Karpas-422 (cell line): ENCODE results near the gene OTOR. TPM values are rescaled to one million over a fixed set of nuclear protein-coding genes. Genes with fewer than 3 reads are reported as not detected.

Experiments
- DNase-seq: peaks from one replicate; pipeline ENCODE4 v3.0.0-alpha.2; 2015
- H2AFZ ChIP-seq: fragments of 200-600 bp; sonication (generic); 2 replicates; pipeline ENCODE4 v1.6.1; 2014; ENCODE audit warnings: antibody characterized with exemption, low read length, mixed read lengths
- H3K27ac ChIP-seq: fragments of 200-600 bp; sonication (generic); 2 replicates; pipeline ENCODE4 v1.5.1; 2014; ENCODE audit warnings: mild to moderate bottlenecking, low read length, moderate library complexity
- H3K27me3 ChIP-seq: fragments of 200-600 bp; sonication (generic); 2 replicates; pipeline ENCODE4 v1.6.1; 2014; ENCODE audit warnings: low read length, mixed read lengths
- H3K36me3 ChIP-seq: fragments of 200-600 bp; sonication (generic); 2 replicates; pipeline ENCODE4 v1.6.1; 2014; ENCODE audit warnings: low read length, mixed read lengths; ENCODE audit not compliant: insufficient read depth
- H3K4me1 ChIP-seq: fragments of 200-600 bp; sonication (generic); 2 replicates; pipeline ENCODE4 v1.6.1; 2014; ENCODE audit warnings: mild to moderate bottlenecking, low read length, mixed read lengths
- H3K4me2 ChIP-seq: fragments of 200-600 bp; sonication (generic); 2 replicates; pipeline ENCODE4 v1.6.1; 2014; ENCODE audit warnings: low read length, low read depth, mild to moderate bottlenecking; ENCODE audit not compliant: poor library complexity, severe bottlenecking
- H3K4me3 ChIP-seq: fragments of 200-600 bp; sonication (generic); 2 replicates; pipeline ENCODE4 v1.5.1; 2014; ENCODE audit warnings: mild to moderate bottlenecking, antibody characterized with exemption, low read length, mixed read lengths
- H3K79me2 ChIP-seq: fragments of 200-600 bp; sonication (generic); 2 replicates; pipeline ENCODE4 v1.6.1; 2014; ENCODE audit warnings: mild to moderate bottlenecking, low read length, mixed read lengths
- H3K9ac ChIP-seq: fragments of 200-600 bp; sonication (generic); 2 replicates; pipeline ENCODE4 v1.6.0; 2014; ENCODE audit warnings: low read length
- H3K9me2 ChIP-seq: fragments of 200-600 bp; sonication (generic), shearing (Covaris generic); replicated peaks from 2 replicates; pipeline ENCODE4 v1.6.0; 2014; ENCODE audit warnings: mild to moderate bottlenecking, low read length, moderate library complexity; ENCODE audit not compliant: insufficient read depth
- H3K9me3 ChIP-seq: fragments of 300-700, 200-600 bp; sonication (generic); 2 replicates; pipeline ENCODE4 v1.6.1; 2014; ENCODE audit warnings: low read length, mixed read lengths
- H4K20me1 ChIP-seq: fragments of 200-600 bp; sonication (generic); 2 replicates; pipeline ENCODE4 v1.6.1; 2014; ENCODE audit warnings: mild to moderate bottlenecking, antibody characterized with exemption, low read length, low read depth; ENCODE audit not compliant: insufficient read depth
- total RNA-seq: library from RNA; depleted of rRNA; stranded (reverse); fragments of >200 nt; shearing (Covaris generic); gene quantifications from 2 replicates; pipeline ENCODE4 v1.2.3, GENCODE V29; 2014; ENCODE audit warnings: low replicate concordance; rRNA removed

The OTOR gene
- total RNA-seq, 1 experiment from 2014 or later, result not detected

- no peak for DNase-seq
- Histone ChIP-seq H3K9me3 (no peaks in the 10 kb centered on the region), H3K79me2 (no peaks in the 10 kb centered on the region), H2AFZ (no peak overlapping the region), H4K20me1 (no peaks in the 10 kb centered on the region), H3K4me3 (no peak overlapping the region), H3K36me3 (no peaks in the 10 kb centered on the region), H3K4me2 (no peak overlapping the region), H3K27ac (no peak overlapping the region), H3K9me2 (no peaks in the 10 kb centered on the region), H3K27me3 (no peaks in the 10 kb centered on the region), H3K4me1 (no peaks in the 10 kb centered on the region), H3K9ac (no peak overlapping the region)
Measured at GRCh38 chr20:16778159-16778558, 30.0 kb downstream of the OTOR start.

GRCh38 chr20:16781496-16781895 is 33.3 kb downstream of the OTOR start:
- Histone ChIP-seq H3K4me1 (no peaks in the 10 kb centered on the region), H3K27ac (no peak overlapping the region), H3K36me3 (no peaks in the 10 kb centered on the region), H3K4me2 (no peak overlapping the region), H3K9me2 (no peaks in the 10 kb centered on the region), H3K9ac (no peak overlapping the region), H3K9me3 (no peaks in the 10 kb centered on the region), H3K27me3 (no peaks in the 10 kb centered on the region), H4K20me1 (no peaks in the 10 kb centered on the region), H2AFZ (no peak overlapping the region), H3K4me3 (no peak overlapping the region), H3K79me2 (no peaks in the 10 kb centered on the region)
- no peak for DNase-seq

GRCh38 chr20:16785226-16785625 is 37.1 kb downstream of the OTOR start:
- H3K27ac ChIP-seq, result no peak overlapping the region
- DNase-seq, result no peak
- no peak overlapping the region for H3K4me3 ChIP-seq
- H2AFZ ChIP-seq, result no peak overlapping the region
- H3K9me3 ChIP-seq, result no peaks in the 10 kb centered on the region
- no peaks in the 10 kb centered on the region for H3K36me3 ChIP-seq
- no peak overlapping the region for H3K9ac ChIP-seq
- no peaks in the 10 kb centered on the region for H3K4me1 ChIP-seq
- no peaks in the 10 kb centered on the region for H3K79me2 ChIP-seq
- no peak overlapping the region for H3K4me2 ChIP-seq
- H3K27me3 ChIP-seq, result no peaks in the 10 kb centered on the region
- no peaks in the 10 kb centered on the region for H3K9me2 ChIP-seq
- no peaks in the 10 kb centered on the region for H4K20me1 ChIP-seq

Other genes with a start within 250 kb of the OTOR start
- gene KIF16B, start 174.9 kb upstream of the OTOR start, total RNA-seq, result 6.1 and 8.4 TPM in 2 replicates
- gene SNRPB2, start 18.3 kb upstream of the OTOR start, total RNA-seq, result 52.4 and 94.6 TPM in 2 replicates